ENCODE measurements around the gene CNEP1R1.

The CNEP1R1 gene

DNA sequence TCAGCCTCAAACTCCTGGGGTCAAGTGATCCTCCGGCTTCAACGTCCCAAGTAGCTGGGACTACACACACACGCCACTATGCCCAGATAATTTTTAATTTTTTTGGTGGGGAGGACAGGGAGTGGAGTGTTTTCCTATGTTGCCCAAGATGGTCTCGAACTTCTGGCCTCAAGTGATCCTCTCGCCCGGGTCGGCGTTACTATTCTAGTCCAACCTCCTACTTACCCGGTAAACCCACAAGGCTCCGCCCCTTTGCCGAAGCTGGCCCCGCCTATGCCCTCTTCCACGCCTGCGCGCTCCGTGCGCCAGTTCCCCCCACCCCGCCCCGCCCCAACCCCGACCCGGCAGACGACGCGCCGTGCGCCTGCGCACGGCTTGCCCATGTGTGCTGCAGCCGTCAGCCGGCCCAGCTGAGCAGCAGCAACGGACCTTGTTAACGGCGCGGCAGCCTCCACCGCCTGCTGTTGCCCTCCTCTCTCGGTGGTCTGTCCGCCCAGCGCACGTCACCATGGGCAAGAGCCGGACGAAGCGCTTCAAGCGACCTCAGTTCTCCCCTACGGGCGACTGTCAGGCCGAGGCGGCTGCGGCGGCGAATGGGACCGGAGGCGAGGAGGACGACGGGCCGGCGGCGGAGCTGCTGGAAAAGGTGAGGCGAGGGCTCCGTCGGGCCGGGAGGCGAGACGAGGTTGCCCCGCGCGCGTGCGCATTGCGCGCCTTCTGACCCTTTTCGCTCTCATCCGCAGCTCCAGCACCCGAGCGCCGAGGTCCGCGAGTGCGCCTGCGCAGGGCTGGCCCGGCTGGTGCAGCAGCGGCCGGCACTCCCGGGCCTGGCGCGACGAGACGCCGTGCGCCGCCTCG is 40.8 kb downstream of the CNEP1R1 start, which contains the start of gene HEATR3:
TSS of gene HEATR3 (plus strand) at position 347 of the 858 bp plus-strand sequence. CDS start at position 509, 162 bp downstream.
- DNase-seq (ENCODE audit: low spot score), result peak; percentile 93

DNA sequence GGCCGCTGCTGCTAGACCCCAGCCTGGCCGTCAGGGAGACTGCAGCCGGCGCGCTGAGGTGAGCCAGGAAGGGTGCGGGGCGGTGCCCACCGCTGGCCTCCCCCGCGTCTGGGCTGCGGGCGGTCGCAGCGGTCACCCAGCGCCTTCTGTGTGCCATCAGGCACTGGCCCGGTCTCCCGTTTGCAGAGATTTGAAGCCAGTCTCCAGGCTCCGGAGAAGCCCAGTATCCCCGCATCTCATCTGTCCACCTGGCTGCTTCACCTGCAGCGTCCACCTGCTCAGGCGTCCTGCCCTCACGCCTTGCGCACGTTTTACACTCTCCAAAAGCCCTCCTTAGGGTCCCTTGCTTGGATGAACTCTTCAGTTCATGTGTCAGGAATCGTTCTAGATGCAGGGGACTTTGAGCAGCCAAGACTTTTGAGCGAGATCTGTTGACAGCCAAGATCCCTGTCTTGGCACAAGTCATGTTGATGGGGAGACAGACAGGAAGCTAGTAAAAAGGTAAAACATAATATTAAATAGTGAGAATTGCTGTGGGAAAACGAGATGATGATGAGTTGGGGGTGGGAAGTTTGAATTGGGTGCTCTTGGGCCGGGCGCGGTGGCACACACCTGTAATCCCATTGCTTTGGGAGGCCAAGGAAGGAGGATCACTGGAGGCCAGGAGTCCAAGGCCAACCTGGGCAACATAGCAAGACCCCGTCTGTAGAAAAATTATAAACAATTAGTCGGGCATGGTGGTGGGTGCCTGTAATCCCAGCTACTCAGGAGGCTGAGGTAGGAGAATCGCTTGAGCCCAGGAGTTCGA is 41.7 kb downstream of the CNEP1R1 start:
- no peak for DNase-seq (ENCODE audit: low spot score)

DNA sequence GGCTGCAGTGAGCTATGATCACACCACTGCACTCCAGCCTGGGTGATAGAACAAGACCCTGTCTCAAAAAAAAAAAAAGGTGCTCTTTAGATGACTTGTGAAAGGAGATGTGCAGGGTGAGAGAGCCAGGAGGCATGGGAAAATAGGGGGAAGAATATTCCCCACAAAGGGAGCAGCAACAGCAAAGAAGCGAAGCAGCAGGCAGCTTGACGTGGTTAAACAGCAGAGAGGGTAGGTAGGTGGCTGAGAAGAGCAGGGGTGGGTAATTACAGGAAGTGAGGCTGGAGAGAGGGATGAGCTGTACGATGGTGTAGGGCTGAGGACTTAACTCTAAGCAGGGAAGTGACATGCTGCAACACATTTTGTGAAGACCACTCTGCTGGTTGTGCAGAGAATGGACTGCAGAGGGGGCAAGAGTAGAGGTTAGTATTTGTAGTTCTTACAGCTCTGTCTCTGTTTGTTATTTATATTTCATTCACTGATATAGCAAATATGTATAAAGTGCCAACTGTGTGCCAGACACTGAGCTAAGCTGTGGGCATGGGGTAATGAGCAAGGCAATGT is 42.3 kb downstream of the CNEP1R1 start:
- peak; percentile 82 for DNase-seq (ENCODE audit: low spot score)

DNA sequence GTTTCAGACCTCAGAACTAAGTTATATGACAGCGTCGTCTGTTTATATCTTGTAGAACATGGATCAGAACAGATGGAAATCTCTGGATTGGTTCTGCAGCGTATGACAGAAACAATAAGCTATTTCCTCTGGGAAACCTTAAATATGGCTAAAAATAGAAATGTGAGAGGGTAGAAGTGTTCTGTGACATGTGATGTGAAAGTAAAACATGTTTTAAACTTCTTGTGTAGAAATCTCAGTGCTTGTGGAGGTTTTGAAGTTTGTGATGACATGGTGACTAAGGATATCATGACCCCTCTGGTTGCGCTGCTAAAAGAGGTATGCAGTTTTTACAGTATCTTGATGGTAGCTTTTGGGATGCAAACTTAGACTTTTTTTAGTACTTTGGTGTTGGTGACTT is 43.5 kb downstream of the CNEP1R1 start:
- DNase-seq (ENCODE audit: low spot score), result no peak

DNA sequence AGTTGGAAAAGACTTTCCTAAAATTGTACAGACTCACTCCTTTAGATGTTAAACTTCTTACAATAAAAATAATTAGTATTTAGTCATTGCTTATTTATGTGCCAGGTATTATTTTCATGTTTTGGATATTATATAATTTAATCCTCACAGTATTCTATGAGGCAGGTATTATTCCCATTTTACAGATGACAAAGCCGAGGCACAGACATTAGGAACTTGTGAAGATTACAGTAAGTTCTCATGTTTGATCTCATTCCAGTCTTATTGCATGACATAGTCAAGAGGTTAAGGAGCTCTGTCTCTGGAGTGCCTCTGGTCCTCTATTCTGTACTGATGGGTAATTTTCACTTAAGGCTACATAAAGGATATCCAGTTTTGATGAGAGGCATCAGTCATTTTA is 44.0 kb downstream of the CNEP1R1 start:
- no peak for DNase-seq (ENCODE audit: low spot score)

DNA sequence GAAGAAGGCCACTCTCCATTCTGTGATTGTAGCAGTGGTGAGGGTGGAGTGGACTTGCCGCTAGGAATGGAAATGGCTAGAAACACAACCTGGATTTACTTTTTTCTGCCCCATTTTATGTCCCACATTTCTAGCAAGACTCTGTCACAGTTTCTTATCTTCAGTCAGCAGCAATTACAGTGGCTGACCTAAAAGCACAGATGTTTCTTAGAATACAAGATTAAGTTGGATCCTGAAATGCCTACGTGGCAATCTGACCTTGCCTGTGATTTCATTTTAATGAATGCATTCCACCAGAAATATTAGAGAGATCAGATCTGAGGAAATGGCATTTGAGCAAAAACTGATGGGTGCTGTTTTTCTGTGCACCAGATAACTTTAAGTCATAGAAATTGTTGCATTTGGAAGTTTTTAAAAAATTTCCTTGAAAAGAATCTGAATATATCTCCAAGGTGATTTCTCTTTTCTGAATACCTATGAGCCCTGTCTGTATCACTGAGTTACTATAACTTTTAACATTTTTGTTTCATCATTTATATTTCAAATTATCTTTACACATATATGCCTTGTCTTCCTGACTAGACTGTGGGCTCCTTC is 46.1 kb downstream of the CNEP1R1 start:
- no peak for DNase-seq (ENCODE audit: low spot score)

DNA sequence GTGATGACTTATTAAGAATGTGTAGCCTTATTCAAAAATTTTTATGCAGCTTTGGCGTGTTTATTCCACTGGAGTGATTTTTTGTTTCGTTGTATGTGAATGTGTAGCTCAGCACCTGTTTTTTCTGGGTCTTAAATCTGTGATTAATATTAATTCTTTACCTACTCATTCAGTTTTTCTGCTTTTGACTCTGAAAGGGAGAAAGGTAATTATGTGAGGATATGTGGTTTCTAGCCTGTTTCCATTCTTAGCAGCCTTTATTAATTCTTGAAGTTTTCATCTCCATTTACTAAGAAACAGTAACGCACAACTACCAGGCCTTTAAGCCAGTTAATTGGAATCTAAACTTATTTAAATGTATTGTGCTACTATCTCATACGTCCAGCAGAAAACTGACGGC is 47.7 kb downstream of the CNEP1R1 start:
- DNase-seq (ENCODE audit: low spot score), result no peak

DNA sequence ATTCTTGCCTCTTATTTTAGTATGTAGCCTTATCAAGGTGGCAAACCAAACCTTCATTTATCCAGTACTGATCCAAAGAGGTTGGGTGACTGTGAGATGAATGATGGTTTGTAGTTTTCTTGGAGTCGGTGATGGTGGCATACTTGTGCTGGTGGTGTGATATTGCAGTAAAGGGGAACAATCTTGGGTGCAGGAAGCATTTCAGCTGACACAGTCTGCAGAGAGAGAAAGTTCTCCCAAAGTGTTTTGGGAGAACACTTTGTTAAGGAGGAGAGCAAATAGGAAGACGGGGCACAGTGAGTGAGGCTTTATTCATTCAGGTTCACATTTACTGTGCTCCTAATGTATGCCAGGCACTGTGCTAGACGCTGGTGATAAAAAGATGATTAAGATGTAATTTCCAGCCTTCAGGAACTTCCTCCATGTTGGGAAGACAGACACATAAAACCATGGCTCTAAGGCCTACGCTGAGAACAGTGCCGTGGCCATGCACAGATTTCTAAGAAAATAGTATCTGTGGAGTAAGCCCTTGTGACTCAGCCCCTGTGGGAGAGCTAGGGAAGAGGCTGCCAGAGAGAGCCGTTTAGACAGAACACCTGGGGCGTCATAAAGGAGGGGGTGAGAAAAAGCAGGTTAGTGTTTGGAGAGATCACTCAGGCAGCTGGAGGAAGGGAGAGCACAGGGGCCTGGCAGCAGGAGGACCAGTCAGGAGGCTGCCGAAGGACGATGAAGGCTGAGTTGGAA is 54.5 kb downstream of the CNEP1R1 start:
- no peak for DNase-seq (ENCODE audit: low spot score)

DNA sequence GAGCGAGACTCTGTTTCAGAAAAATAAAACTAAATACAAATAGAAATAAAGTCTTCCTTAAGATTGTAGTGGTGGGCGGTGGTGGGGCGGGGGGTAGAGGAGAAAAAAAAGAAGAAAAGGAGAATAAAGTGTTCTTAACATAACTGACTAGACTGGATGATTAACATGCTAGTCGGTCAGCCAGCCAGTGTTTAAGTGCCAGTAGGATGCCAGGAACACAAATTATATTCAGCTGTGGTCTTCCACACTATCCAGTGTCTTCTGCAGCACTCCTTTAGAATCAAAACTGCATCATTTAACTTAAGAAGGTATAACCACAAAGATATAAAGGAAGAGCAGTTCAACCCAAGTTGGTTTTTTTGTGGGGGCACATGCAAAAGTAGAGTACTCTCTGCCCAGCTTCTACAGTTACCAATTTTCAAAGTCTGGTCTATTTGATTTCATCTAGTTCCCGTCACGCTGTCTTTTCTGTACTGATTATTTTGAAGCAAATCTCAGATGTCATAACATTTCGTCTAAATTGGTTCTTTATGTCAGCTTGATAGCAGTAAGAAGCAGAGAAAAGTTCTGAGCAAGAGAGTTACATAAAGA is 56.5 kb downstream of the CNEP1R1 start:
- no peak for DNase-seq (ENCODE audit: low spot score)

DNA sequence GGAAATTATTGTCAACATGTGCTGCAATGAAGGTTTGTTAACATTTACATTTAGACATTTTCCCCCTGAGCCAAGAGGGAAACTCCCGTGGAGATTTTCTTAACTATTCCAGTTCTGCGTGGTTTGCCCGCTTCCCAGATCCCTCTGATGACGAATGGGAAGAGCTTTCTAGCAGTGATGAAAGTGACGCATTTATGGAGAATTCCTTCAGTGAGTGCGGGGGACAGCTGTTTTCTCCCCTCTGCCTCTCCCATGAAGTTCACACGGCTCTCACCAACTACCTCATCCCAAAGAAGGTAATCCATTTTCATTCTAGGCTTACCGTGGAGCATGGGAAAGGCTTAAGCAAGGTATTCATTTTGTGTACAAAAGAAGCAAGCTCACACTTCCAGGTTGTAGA is 59.0 kb downstream of the CNEP1R1 start:
- DNase-seq (ENCODE audit: low spot score), result no peak

DNA sequence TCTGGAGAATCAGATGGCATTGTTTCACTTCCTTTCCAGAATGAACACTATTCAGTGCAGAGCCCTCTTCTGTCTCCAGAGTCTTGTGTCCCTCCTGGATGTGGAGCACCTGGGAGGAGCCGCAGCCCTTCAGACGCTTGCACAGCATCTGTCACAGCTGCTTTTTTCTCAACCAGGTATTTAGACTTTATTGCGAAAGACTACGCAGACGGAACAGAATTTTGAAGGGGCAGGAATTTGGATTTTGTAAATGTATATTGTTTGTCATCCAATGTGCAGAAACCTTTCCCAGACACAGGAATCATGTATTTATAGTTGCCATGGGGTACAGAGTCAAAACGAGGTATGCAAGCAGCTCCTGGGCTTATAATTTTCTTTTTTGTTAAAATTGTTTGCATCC is 61.2 kb downstream of the CNEP1R1 start:
- DNase-seq (ENCODE audit: low spot score), result no peak
